HG03378 (cell line): ENCODE results near the gene ZC3H12C.

Experiments used
- ATAC-seq: cut with Tn5 transposase; IDR thresholded peaks from one replicate; pipeline ENCODE4 v1.9.1; 2021; ENCODE audit warnings: mild to moderate bottlenecking, moderate library complexity; ENCODE audit not compliant: unreplicated experiment

ZC3H12C gene

DNA sequence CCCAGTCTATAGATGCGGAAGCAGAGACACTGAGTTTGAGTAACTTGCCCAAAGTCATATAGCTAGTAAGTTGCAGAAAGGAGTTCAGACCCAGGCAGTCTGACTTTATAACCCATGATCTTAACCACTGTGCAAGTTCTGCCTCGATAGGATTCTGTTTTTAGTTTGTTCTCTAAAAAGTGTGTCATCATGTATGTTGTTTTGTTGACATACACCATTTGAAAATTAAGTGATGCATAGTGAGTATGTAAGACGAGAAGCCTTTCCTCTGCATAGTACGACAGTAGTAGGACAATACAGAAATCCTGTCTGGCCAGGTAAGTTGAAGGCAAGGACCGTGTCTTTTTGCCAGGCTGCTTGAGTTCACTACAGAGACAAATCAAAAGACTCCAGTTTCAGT is 3.3 kb downstream of the ZC3H12C start:
- ATAC-seq: no peak

DNA sequence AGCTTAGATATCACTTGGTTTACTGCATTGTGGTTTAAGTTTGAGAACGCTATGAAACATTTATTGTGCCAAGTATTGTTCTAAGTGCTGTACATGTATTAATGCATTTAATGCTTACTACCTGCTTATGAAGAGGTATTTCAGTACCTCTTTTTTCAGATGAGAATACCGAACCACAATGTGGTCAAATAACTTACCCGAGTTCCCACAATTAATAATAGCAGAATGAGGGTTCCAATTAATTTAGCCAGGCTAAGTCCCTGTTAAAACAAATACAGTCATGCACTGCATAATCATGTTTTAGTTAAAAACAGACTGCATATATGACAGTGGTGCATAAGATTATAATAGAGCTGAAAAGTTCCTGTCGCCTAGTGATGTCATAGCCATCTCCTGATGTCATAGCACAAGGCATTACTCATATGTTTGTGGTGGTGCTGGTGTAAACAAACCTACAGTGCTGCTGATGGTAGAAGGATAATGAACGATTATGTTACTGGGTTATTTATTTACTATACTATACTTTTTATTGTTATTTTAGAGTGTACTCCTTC is 4.3 kb downstream of the ZC3H12C start:
- no peak for ATAC-seq

- peak; percentile 71 for ATAC-seq
Measured at GRCh38 chr11:110098645-110099044, 5.5 kb downstream of the ZC3H12C start.

DNA sequence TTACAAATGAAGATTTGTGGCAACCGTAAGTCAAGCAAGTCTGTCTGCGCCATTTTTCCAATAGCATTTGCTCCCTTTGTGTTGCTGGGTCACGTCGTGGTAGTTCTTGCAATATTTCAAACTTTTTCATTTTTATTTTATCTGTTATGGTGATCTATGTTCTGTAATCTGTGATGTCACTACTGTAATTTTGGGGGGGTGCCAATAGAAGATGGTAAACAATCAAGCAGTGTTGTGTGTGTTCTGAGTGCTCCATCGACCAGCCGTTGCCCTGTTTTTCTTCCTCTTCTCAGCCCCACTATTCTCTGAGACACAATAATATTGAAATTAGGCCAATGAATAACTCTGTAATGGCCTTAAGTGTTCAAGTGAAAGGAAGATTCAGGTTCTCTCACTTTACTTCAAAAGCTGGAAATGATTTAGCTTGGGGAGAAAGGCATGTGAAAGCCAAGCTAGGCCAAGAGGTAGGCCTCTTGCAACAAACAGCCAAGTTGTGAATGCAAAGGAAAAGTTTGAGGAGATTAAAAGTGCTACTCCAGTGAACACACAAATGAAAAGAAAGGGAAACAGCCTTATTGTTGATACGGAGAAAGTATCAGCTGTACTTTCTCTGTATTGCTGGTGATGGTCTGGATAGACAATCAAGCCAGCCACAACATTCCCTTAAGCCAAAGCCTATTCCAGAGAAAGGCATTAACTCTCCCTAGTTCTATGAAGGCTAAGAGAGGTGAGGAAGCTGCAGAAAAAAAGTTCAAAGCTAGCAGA is 7.5 kb downstream of the ZC3H12C start:
- no peak for ATAC-seq

- no peak for ATAC-seq
Measured at GRCh38 chr11:110106713-110107274, 13.6 kb downstream of the ZC3H12C start.

DNA sequence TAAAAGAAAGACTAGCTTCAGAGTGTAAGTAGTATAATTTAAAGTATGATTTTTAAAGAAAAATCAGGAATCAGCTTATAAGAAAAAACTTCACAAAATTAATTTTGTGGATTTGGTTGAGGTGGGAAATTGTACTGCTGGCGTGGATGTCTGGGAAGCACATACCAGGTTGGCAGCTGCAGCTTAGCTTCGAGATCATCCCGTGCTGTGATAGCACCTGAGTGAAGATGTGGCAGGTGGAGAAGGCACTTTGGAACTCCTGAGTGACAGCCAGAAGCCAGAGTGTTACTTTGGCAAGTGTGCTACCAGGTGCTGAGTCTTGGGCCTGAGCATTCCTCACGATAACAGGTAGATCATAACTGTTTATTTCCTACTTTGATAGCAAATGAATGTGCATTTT is 17.7 kb downstream of the ZC3H12C start:
- no peak for ATAC-seq

GRCh38 chr11:110112457-110112856 is 19.3 kb downstream of the ZC3H12C start:
- ATAC-seq: no peak

- no peak for ATAC-seq
Measured at GRCh38 chr11:110113505-110113904, 20.3 kb downstream of the ZC3H12C start.

DNA sequence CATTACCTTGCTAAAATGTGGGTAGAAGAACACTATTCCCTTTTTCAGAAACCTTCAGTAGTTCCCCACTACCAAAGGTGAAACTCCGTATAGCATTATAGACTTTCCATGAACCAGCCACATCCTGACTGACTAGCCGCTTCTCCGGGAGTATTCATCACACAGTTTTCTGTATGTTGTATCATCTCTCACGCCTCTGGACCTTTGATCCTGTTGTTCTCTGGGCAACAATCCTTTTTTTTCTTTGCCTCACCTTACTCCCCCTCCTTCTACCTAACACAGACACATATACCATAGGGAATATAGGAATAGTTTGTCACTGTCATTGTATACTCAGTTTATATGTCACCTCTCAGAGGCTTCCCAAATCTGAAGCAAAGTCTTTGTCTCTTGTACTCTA is 20.8 kb downstream of the ZC3H12C start:
- ATAC-seq: no peak

DNA sequence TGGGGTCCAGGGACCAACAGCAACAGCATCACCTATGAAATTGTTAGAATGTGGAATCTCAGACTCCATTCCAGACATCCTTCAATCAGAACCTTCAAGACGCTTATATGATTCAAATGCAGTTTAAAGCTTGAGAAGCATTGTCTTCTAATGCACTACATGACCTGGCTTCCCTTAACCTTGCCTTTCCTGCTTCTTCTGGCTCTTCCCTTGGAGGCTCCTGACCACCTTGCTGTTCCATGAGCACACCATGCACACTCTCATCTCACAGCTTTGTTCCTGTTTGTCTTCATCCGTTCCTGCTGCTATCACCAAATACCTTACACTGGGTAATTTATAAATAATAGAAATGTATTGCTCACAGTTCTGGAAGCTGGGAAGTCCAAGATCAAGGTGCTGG is 26.1 kb downstream of the ZC3H12C start:
- no peak for ATAC-seq

DNA sequence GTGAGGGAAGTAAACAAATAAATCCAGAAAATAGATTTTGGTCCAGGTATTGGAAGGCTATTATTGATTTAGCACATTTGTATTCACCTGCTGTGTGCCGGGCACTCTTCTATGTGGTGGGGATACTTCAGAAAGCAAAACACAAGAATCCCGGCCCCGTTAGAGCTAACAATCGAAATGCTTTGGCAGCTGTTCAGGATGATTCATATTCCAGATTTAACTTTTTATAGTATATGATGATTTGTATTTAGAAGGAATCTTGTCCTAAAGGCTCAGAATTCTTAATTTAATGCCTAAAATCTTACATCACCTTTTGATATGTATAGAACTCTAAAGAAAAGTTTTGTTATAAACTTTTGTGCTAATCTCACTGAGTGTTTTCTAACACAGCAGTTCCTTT is 28.0 kb downstream of the ZC3H12C start:
- no peak for ATAC-seq

- ATAC-seq: no peak
Measured at GRCh38 chr11:110123003-110123402, 29.8 kb downstream of the ZC3H12C start.

GRCh38 chr11:110124605-110125004 is 31.4 kb downstream of the ZC3H12C start:
- ATAC-seq: no peak

GRCh38 chr11:110125632-110126031 is 32.4 kb downstream of the ZC3H12C start:
- no peak for ATAC-seq

DNA sequence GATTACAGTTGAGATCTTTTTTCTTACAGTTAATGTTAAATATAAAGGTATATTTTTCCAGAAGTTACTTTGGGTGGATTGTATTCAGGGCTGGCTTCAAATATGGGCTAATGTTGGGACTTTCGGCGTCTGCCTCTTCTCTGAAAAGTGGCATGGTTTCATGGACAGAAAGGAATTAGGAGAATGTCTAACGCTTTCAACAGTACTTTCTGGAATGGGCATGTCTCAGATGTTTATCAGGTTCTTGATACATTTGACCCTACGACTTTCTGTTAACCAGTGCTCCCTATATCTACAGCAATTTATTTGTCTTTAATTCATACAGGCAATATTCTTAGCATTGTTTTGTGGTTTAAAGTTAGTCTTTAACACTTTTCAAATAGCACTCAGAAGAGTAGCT is 33.7 kb downstream of the ZC3H12C start:
- no peak for ATAC-seq

DNA sequence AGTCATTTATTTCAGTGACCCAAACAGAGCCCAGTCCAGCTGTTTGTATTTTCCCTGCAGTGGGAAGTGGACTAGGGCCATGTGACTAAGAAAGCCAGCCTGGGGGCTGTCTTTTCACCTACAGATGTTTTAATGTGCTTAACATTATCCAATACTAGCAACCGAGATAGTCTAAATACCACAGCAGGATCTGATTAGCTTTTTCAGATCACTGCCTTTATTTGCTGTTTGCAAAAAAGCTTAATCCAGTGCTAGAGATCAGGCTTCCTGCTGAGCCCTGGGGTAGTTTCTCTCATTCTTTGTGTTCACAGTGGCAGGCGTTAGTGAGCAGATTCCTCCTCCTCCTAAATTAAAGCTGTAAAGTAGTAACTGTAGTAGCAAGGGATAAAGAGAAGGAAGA is 35.0 kb downstream of the ZC3H12C start:
- no peak for ATAC-seq

- no peak for ATAC-seq
Measured at GRCh38 chr11:110130642-110131238, 37.5 kb downstream of the ZC3H12C start.

DNA sequence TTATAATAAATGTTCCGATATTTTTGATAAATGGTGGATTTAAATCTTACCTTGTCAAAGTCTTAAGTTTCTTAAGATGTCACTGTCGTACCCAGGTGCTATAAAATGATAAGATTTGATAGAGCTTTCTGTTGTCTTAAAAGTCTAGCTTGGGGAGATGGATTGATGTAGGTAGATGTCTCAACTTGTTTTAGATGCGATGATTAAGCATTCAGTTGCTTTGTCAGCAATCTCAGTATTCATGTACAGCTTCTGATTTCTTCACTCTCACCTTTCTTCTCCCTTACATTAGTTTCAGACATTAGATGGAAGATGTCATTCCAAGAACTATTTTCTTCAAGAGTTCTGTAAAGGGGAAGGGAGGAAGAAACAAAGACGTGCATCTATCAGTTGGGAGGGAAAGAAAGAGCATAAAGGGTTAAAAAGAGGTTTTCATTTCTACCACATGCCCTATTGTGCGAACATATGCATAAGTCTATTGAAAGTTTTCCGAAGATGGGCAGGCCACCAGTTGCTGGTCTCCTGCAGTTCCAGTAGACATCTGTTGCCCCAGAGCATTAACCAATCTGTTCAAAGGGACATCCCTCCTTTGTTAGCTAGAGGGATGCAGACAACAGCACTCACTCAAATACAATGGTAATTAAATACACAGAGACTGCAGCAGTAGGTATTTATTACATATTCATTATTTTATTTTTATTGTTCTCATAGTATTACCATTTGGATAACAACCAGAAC is 38.4 kb downstream of the ZC3H12C start:
- no peak for ATAC-seq

- ATAC-seq: no peak
Measured at GRCh38 chr11:110133160-110133559, 40.0 kb downstream of the ZC3H12C start.

- ATAC-seq: no peak
Measured at GRCh38 chr11:110134110-110134509, 40.9 kb downstream of the ZC3H12C start.

- ATAC-seq: no peak
Measured at GRCh38 chr11:110141812-110142211, 48.6 kb downstream of the ZC3H12C start.
